Measurements from ENCODE around the gene LYST.

LYST gene

DNA sequence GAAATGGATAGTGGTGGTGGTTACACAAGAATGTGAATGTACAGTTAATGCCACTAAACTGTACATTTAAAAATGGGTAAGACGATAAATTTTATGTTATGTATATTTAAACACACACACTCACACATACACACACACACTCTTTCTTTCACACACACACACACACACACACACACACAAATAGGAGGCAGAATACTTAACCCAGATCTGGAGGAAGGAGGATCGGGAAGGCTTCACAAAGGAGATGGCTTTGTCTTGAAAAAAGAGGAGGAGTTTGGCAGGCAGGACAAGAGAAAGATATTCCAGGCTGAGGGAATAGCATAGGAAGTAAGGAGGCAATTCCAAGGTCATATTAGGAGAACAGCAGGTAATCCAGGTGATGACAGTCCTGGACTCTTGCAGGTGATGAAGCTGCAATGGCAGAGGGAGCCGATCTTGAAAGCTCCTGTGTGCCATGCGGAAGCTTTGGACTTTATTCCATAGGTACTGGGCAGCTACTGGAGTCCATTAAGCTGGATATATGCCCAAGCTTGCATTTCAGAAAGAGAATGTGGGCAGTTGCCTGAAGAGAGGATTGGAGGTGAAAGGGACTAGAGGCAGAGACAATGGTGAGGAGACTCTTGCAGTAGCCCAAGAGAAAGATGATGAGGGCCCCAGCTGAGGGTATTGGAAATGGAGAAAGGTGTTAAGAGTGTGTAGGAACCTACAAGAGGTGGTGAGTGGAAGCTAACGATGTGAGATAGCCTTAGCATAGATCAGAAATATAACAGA is 15.4 kb upstream of the LYST start:
- no peak for TF ChIP-seq Cebpa-rat (IDR thresholded peaks at IDR 0.05)
- H3K4me3 ChIP-seq: peak overlapping the region in 3 of 10 experiments; percentile 43 to 61 (median 52); a peak in 6 of 20 replicates
- peak overlapping the region in 7 of 11 experiments; percentile 59 to 90 (median 71); a peak in 11 of 22 replicates for H3K27ac ChIP-seq
- H3K36me3 ChIP-seq: no peaks in the 10 kb centered on the region
- H3K9ac ChIP-seq: peak overlapping the region in 3 of 11 experiments; percentile 45 to 63 (median 54); a peak in 4 of 22 replicates
- peaks cover 26 to 81% (median 63%) of the 10 kb centered on the region in 10 experiments for H3K4me1 ChIP-seq
- no peaks in the 10 kb centered on the region for H3K27me3 ChIP-seq
- H3K9me3 ChIP-seq (replicated peaks in 1 of 11): no peaks in the 10 kb centered on the region
- H4K20me1 ChIP-seq: no peaks in the 10 kb centered on the region
- peak overlapping the region in 7 of 11 experiments; percentile 61 to 88 (median 79); a peak in 14 of 22 replicates for H3K4me2 ChIP-seq

DNA sequence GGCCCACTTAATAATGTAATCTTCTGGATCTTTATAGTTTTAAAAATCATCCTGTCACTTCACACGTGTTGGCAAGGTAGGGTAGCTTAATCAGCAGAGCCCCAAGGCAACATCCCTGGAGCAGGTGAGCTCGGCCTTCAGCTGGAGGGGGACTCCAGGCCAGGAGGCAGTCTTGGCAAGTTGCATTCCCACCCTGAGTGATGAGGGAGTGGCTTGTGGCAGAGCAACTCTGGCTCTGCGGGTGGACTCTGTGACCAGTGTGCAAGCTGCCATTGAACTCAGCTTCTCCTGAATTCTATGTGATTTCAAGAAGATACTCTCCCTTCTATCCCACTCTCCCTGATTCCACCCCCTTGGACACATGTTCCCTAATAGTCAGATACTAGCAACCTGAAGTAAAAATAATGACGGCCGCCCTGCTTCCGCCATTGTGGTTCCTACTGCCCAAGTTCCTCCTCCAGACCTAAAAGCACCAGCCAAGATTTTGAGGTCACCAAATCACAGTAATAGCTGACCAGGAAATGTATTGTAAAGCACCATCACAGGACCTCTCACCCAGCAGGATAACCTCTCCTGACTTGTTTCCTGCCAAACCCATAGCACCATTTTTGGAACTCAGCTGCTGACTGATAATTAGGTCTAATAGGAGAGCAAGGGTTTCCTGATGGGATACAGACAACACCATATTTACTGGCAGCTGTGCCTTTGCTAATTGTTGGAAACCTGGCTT is 11.5 kb upstream of the LYST start:
- H3K4me1 ChIP-seq: peaks cover 26 to 90% (median 73%) of the 10 kb centered on the region in 10 experiments
- H3K9me3 ChIP-seq (replicated peaks in 1 of 11): no peaks in the 10 kb centered on the region
- TF ChIP-seq Cebpa-rat (IDR thresholded peaks at IDR 0.05): no peak
- peak overlapping the region in 5 of 11 experiments; percentile 8 to 90 (median 87); a peak in 8 of 22 replicates for H3K27ac ChIP-seq
- no peaks in the 10 kb centered on the region for H3K36me3 ChIP-seq
- no peaks in the 10 kb centered on the region for H4K20me1 ChIP-seq
- 0 out of 22 replicates have a peak overlapping the region, but pooled peaks of 1 of the 11 experiments have one; percentile 74 for H3K9ac ChIP-seq
- H3K27me3 ChIP-seq: no peaks in the 10 kb centered on the region
- peak overlapping the region in 9 of 11 experiments; percentile 5 to 88 (median 79); a peak in 16 of 22 replicates for H3K4me2 ChIP-seq
- H3K4me3 ChIP-seq: no peak overlapping the region

DNA sequence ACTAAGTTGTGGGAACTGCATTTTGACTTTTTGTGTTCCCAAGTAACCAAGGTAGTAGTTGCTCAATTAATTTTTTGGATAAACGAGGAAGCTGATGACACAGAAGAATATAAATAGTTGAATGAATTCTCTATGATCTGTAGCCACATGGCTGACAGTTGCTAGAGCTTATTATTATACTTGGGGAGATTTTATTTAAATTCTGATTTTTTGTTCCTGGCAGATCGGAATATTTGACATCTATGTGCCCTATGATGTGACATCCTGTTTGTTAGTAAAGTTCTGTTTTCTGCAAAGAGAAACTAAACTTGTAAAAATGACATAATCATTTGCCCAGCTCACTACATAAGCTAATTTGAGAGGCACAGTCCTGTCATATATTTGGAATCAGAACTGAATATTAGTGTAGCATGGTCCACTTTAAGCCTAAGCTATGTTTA is 9.7 kb upstream of the LYST start:
- no peak for TF ChIP-seq Cebpa-rat (IDR thresholded peaks at IDR 0.05)
- Histone ChIP-seq H3K9me3 (replicated peaks in 1 of 11) (no peaks in the 10 kb centered on the region), H4K20me1 (no peaks in the 10 kb centered on the region), H3K9ac (no peak overlapping the region; a peak in 1 of 22 replicates), H3K4me3 (no peak overlapping the region), H3K27ac (peak overlapping the region in 7 of 11 experiments; percentile 4 to 51 (median 26); a peak in 8 of 22 replicates), H3K27me3 (no peaks in the 10 kb centered on the region), H3K36me3 (no peaks in the 10 kb centered on the region), H3K4me1 (peaks cover 26 to 72% (median 55%) of the 10 kb centered on the region in 10 experiments), H3K4me2 (peak overlapping the region in 6 of 11 experiments; percentile 4 to 64 (median 53); a peak in 10 of 22 replicates)

DNA sequence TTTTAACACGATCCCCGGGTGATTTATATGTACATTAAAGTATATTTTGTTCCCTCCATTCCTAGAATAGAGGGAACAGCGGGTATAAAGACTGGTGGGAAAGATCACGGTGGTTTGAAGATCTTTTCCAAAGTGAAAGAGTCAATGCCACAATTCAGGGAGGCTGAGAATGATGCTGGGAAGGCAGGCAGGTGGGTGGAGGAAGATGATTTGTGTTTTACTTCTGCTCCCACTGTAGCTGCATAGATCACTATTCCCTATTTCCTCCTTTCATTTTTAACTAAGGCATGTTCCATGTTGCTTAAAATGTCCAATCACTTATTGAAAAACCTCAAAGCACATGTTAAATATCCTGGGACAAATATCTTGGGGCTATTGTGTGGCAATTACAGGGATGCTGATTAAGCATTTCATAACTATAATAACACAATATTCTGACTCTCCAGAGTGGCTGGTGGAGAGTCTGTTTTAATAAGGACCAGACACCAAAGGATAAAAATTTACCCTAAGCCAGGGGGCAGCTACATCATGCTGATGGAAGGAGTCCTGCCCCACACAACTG is 8.4 kb upstream of the LYST start:
- peak overlapping the region in 3 of 11 experiments; percentile 42 to 51 (median 50); a peak in 3 of 22 replicates for H3K27ac ChIP-seq
- no peak overlapping the region for H3K4me3 ChIP-seq
- no peaks in the 10 kb centered on the region for H3K9me3 ChIP-seq (replicated peaks in 1 of 11)
- H3K4me1 ChIP-seq: peaks cover 15 to 59% (median 42%) of the 10 kb centered on the region in 10 experiments
- no peaks in the 10 kb centered on the region for H3K27me3 ChIP-seq
- H3K36me3 ChIP-seq: no peaks in the 10 kb centered on the region
- no peak overlapping the region for H3K9ac ChIP-seq
- H4K20me1 ChIP-seq: no peaks in the 10 kb centered on the region
- no peak for TF ChIP-seq Cebpa-rat (IDR thresholded peaks at IDR 0.05)
- peak overlapping the region in 5 of 11 experiments; percentile 27 to 64 (median 46); a peak in 10 of 22 replicates for H3K4me2 ChIP-seq

DNA sequence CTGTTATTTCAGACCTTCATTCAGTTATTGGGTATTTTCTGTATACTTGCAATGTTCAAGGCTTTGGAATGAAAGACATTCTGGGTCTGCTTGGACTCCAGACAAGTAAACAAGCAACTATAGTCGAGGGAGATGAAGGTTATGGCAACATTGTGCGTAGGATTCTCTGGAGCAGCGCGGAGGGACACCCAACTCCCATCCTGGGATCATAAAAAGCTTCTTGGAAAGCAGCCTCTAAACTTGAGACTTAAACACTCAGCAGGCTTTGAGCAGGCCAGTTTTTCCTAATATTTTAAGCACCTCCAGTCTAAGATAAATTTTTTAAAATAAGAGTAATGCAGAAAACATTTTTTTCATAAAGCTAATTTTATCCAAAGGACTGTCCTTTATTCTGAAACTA is 7.6 kb upstream of the LYST start:
- Histone ChIP-seq H3K4me2 (no peak overlapping the region; a peak in 1 of 22 replicates), H3K27ac (no peak overlapping the region), H3K4me1 (peaks cover 6 to 51% (median 33%) of the 10 kb centered on the region in 10 experiments), H3K9ac (no peak overlapping the region), H3K36me3 (no peaks in the 10 kb centered on the region), H3K27me3 (no peaks in the 10 kb centered on the region), H3K9me3 (replicated peaks in 1 of 11) (no peaks in the 10 kb centered on the region), H3K4me3 (no peak overlapping the region), H4K20me1 (no peaks in the 10 kb centered on the region)
- no peak for TF ChIP-seq Cebpa-rat (IDR thresholded peaks at IDR 0.05)

DNA sequence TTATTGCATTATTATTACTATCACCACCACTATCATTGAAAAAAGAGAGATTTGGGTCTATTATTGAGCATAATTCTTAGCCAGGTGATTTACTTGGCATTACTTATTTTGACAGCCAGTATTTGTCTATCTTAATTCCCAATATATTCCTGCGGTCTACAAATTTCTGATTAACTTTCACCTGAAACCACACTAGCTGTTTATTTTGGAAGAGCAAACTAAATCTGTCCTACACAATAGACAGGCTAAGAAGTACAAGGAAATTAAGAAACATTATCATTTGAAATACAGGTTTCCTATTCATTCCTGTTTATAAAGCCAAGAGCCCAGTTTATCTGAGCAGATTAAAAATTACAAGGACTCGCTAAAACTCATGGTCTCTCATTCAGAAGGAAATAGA is 6.9 kb upstream of the LYST start:
- Histone ChIP-seq H3K9ac (no peak overlapping the region), H3K9me3 (replicated peaks in 1 of 11) (no peaks in the 10 kb centered on the region), H4K20me1 (no peaks in the 10 kb centered on the region), H3K4me3 (no peak overlapping the region), H3K36me3 (no peaks in the 10 kb centered on the region), H3K27me3 (no peaks in the 10 kb centered on the region), H3K4me1 (peaks cover 2 to 47% (median 30%) of the 10 kb centered on the region in 10 experiments), H3K4me2 (no peak overlapping the region), H3K27ac (no peak overlapping the region)
- no peak for TF ChIP-seq Cebpa-rat (IDR thresholded peaks at IDR 0.05)

DNA sequence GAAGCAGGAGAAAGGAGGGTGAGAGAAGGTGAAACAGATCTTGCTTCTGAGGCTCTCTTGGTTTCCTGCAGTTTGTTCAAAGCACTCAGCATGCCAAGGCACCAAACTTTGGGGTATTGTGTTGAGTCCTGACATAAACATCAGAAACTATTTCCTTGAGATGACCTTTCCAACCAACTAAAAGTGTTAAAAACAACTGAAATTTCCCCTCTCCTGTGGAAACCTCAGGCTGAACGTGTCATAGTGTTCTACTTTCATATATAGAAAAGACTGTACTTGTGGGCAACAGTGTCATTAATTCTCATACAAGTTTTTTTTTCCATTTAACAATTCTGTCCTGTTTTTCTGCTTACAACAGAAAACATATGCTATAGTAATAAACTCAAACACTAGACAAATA is 6.3 kb upstream of the LYST start:
- no peaks in the 10 kb centered on the region for H3K36me3 ChIP-seq
- no peak for TF ChIP-seq Cebpa-rat (IDR thresholded peaks at IDR 0.05)
- no peaks in the 10 kb centered on the region for H3K27me3 ChIP-seq
- H4K20me1 ChIP-seq: no peaks in the 10 kb centered on the region
- H3K4me3 ChIP-seq: no peak overlapping the region
- H3K27ac ChIP-seq: no peak overlapping the region; a peak in 1 of 22 replicates
- no peak overlapping the region for H3K4me2 ChIP-seq
- no peaks in the 10 kb centered on the region for H3K9me3 ChIP-seq (replicated peaks in 1 of 11)
- no peak overlapping the region for H3K9ac ChIP-seq
- H3K4me1 ChIP-seq: peaks cover 7 to 47% (median 29%) of the 10 kb centered on the region in 10 experiments

DNA sequence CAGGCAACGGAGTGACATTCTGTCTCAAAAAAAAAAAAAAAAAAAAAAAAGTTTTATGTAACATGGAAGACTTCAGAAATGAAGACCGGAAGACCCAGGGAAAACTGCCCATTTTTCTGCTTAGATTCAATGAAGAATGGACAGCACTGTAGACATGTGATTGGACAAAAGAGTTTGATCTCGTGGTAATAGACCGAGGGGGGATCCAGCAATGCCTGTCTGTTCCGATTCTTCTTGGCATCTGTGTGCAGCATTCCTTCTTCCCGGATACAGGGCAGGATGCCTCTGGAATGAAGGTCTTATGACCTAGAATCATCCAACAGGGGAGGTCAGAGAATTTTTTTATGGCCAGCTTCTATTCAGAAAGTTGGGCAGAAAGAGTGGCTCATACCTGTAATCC is 5.6 kb upstream of the LYST start:
- Histone ChIP-seq H3K4me3 (no peak overlapping the region), H3K4me2 (no peak overlapping the region), H3K27ac (no peak overlapping the region), H4K20me1 (no peaks in the 10 kb centered on the region), H3K4me1 (peaks cover 15 to 47% (median 35%) of the 10 kb centered on the region in 10 experiments), H3K27me3 (no peaks in the 10 kb centered on the region), H3K9ac (no peak overlapping the region), H3K9me3 (replicated peaks in 1 of 11) (no peaks in the 10 kb centered on the region), H3K36me3 (no peaks in the 10 kb centered on the region)
- TF ChIP-seq Cebpa-rat (IDR thresholded peaks at IDR 0.05): no peak

All from BLaER1 treated with 17β-estradiol and CSF1 and Interleukin-3, amounts not matched to agents 10 nM and 100 nM (cell line).